Stomach (tissue), 4 donors: Measurements from ENCODE around the gene ZDHHC17.

Source experiments
- EP300 ChIP-seq: sonication (generic); formaldehyde crosslinking; IDR thresholded peaks from one replicate; pipeline ENCODE4 v1.6.1; 2017; ENCODE audit warnings: antibody characterized with exemption
- POLR2A ChIP-seq, 4 donors: fragments of 450-650 bp; IDR thresholded peaks; one replicate each; pipeline ENCODE4 v1.6.1; 2016; ENCODE audit warnings: antibody characterized with exemption in 4 of 4, control low read depth in 2 of 4, mild to moderate bottlenecking in 1 of 4, moderate library complexity in 1 of 4
- TF ChIP-seq, protein P1 (sequence below), 7 experiments: fragments of 450-650 bp in 4 of 7; fragments of 200-600 bp in 3 of 7; sonication (generic) in 3 of 7; IDR thresholded peaks; one replicate each; pipeline ENCODE4 v1.5.1; 2016 to 2019; ENCODE audit warnings: antibody characterized with exemption in 7 of 7, control low read depth in 2 of 7, mild to moderate bottlenecking in 1 of 7

DNA sequence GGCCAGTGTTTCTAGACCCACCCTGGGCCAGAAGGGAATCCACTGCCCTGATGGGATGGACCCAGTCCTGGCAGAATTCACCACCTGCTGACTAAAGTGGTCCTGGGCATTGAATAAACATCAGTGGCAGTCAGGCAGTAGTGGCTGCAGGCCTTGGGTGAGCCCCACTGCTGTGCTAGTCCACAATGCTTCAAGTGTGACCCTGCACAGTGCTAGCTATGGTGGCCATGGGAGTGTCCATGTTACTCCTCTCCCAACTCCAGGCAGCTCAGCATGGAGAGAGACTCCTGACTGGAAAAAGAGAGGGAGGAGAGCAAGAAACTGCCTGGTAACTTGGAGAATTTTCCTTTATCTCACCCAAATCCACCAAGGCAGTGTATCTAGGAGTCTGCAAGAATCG lies 132.4 kb downstream of the ZDHHC17 start:
- TF ChIP-seq EP300 (no peak), POLR2A (IDR thresholded peaks at IDR 0.05) (no peak)
- TF ChIP-seq, protein P1, sequence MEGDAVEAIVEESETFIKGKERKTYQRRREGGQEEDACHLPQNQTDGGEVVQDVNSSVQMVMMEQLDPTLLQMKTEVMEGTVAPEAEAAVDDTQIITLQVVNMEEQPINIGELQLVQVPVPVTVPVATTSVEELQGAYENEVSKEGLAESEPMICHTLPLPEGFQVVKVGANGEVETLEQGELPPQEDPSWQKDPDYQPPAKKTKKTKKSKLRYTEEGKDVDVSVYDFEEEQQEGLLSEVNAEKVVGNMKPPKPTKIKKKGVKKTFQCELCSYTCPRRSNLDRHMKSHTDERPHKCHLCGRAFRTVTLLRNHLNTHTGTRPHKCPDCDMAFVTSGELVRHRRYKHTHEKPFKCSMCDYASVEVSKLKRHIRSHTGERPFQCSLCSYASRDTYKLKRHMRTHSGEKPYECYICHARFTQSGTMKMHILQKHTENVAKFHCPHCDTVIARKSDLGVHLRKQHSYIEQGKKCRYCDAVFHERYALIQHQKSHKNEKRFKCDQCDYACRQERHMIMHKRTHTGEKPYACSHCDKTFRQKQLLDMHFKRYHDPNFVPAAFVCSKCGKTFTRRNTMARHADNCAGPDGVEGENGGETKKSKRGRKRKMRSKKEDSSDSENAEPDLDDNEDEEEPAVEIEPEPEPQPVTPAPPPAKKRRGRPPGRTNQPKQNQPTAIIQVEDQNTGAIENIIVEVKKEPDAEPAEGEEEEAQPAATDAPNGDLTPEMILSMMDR (IDR thresholded peaks at IDR 0.05) = no peak
